WTC11 (cell line): Measurements from ENCODE around the gene RBM44.

Experiments used
- ATF3 ChIP-seq: sonication (generic); formaldehyde crosslinking; conservative IDR thresholded peaks from 2 replicates; pipeline ENCODE4 v1.8.1; 2022; ENCODE audit warnings: mild to moderate bottlenecking, missing genetic modification reagents
- CTCF ChIP-seq: fragments of 200-600 bp; IDR thresholded peaks from 2 replicates; pipeline ENCODE4 v1.8.0; 2022; ENCODE audit warnings: antibody characterized with exemption
- E2F4 ChIP-seq: sonication (generic); formaldehyde crosslinking; IDR thresholded peaks from 2 replicates; pipeline ENCODE4 v1.8.1; 2022; ENCODE audit warnings: low read depth, mild to moderate bottlenecking, moderate library complexity, missing genetic modification reagents, borderline replicate concordance
- FOXP1 ChIP-seq: sonication (generic); formaldehyde crosslinking; IDR thresholded peaks from 2 replicates; pipeline ENCODE4 v1.8.0; 2022; ENCODE audit warnings: missing genetic modification reagents, mild to moderate bottlenecking, moderate library complexity, borderline replicate concordance
- IRF2 ChIP-seq: sonication (generic); formaldehyde crosslinking; IDR thresholded peaks from 2 replicates; pipeline ENCODE4 v1.8.0; 2022; ENCODE audit warnings: low read depth, missing genetic modification reagents, borderline replicate concordance
- MLX ChIP-seq: sonication (generic); formaldehyde crosslinking; IDR thresholded peaks from 2 replicates; pipeline ENCODE4 v1.8.1; 2023; ENCODE audit warnings: mild to moderate bottlenecking, missing genetic modification reagents, moderate library complexity
- PRDM15 ChIP-seq: sonication (generic); formaldehyde crosslinking; IDR thresholded peaks from 2 replicates; pipeline ENCODE4 v1.8.0; 2022; ENCODE audit warnings: missing genetic modification reagents
- RELA ChIP-seq: sonication (generic); formaldehyde crosslinking; IDR thresholded peaks from 2 replicates; pipeline ENCODE4 v1.8.1; 2022; ENCODE audit warnings: missing genetic modification reagents, mild to moderate bottlenecking, borderline replicate concordance
- SOX15 ChIP-seq: fragments of 250-450 bp; sonication (Bioruptor Pico); IDR thresholded peaks from 2 replicates; pipeline ENCODE4 v1.9.0; 2021; ENCODE audit warnings: mild to moderate bottlenecking
- STAT6 ChIP-seq: sonication (generic); formaldehyde crosslinking; conservative IDR thresholded peaks from 2 replicates; pipeline ENCODE4 v1.8.1; 2023; ENCODE audit warnings: mild to moderate bottlenecking, low read depth, missing genetic modification reagents, moderate library complexity
- ZNF138 ChIP-seq: sonication (generic); formaldehyde crosslinking; conservative IDR thresholded peaks from 2 replicates; pipeline ENCODE4 v1.8.1; 2022; ENCODE audit warnings: mild to moderate bottlenecking, moderate library complexity, missing genetic modification reagents
- TF ChIP-seq, protein P1 (sequence below): sonication (generic); formaldehyde crosslinking; IDR thresholded peaks from 2 replicates; pipeline ENCODE4 v1.8.1; 2023; ENCODE audit warnings: mild to moderate bottlenecking, missing genetic modification reagents

DNA sequence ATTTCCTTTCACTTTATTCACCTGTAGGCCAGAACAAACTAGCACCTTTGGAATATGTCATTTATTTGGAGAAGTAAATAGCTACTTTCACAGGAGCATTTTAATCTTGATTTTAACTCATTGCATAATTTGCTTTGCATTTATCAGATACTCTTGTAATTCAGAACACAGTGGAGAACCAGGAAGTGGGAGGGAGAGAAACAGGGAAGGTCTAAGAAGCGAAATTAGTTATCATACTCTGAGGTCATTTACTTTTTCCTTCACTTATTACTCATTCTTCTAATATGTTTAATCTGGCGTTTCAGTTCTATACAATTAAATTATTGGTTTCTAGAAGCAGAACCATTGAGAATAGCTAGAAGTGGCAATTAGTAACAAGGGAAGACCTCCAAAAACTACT is 20.7 kb downstream of the RBM44 start:
- no peak for TF ChIP-seq MLX
- TF ChIP-seq FOXP1, result no peak
- TF ChIP-seq CTCF, result no peak
- no peak for TF ChIP-seq SOX15 (CRISPR knock-in tag)
- TF ChIP-seq ATF3 (CRISPR knock-in tag), result no peak
- TF ChIP-seq, protein P1, sequence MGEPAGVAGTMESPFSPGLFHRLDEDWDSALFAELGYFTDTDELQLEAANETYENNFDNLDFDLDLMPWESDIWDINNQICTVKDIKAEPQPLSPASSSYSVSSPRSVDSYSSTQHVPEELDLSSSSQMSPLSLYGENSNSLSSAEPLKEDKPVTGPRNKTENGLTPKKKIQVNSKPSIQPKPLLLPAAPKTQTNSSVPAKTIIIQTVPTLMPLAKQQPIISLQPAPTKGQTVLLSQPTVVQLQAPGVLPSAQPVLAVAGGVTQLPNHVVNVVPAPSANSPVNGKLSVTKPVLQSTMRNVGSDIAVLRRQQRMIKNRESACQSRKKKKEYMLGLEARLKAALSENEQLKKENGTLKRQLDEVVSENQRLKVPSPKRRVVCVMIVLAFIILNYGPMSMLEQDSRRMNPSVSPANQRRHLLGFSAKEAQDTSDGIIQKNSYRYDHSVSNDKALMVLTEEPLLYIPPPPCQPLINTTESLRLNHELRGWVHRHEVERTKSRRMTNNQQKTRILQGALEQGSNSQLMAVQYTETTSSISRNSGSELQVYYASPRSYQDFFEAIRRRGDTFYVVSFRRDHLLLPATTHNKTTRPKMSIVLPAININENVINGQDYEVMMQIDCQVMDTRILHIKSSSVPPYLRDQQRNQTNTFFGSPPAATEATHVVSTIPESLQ (CRISPR knock-in tag), result no peak
- TF ChIP-seq PRDM15 (CRISPR knock-in tag), result no peak
- TF ChIP-seq IRF2 (CRISPR knock-in tag), result no peak
- TF ChIP-seq E2F4 (CRISPR knock-in tag), result no peak
- no peak for TF ChIP-seq ZNF138 (CRISPR knock-in tag)
- no peak for TF ChIP-seq STAT6 (CRISPR knock-in tag)
- no peak for TF ChIP-seq RELA (CRISPR knock-in tag)
